Nephron progenitor cell (in vitro differentiated cells): Measurements from ENCODE around the gene CLEC4M.
"Not testable (repeated sequence)": the region's sequence is repeated elsewhere in the genome, so short reads cannot be mapped to it uniquely, and the experiment has no call there.

ENCODE experiments used
- DNase-seq: peaks from one replicate; pipeline ENCODE4 v3.0.0; 2021
- H3K27ac Mint-ChIP-seq: 2 replicates; pipeline ENCODE4 v1.8.0; 2021; ENCODE audit warnings: mild to moderate bottlenecking, moderate library complexity, mixed read lengths
- H3K27me3 Mint-ChIP-seq: 2 replicates; pipeline ENCODE4 v1.8.0; 2021; ENCODE audit warnings: mild to moderate bottlenecking, low read depth, mixed read lengths; ENCODE audit not compliant: poor library complexity
- H3K36me3 Mint-ChIP-seq: 2 replicates; pipeline ENCODE4 v1.8.0; 2021; ENCODE audit warnings: low read depth, mixed read lengths
- H3K4me1 Mint-ChIP-seq: 2 replicates; pipeline ENCODE4 v1.8.0; 2021; ENCODE audit warnings: mixed read lengths
- H3K4me3 Mint-ChIP-seq: 2 replicates; pipeline ENCODE4 v1.8.0; 2021; ENCODE audit warnings: mild to moderate bottlenecking, moderate library complexity, mixed read lengths
- H3K9me3 Mint-ChIP-seq: 2 replicates; pipeline ENCODE4 v1.8.0; 2021; ENCODE audit warnings: mild to moderate bottlenecking, moderate library complexity, mixed read lengths
- CTCF ChIP-seq: fragments of 200-600 bp; sonication (generic); IDR thresholded peaks from 2 replicates; pipeline ENCODE4 v1.5.0; 2021; ENCODE audit warnings: antibody characterized with exemption

CLEC4M gene

GRCh38 chr19:7743425-7743841, 19.6 kb upstream of the CLEC4M start:
- H3K36me3 Mint-ChIP-seq: no peaks in the 10 kb centered on the region
- DNase-seq: no peak
- H3K4me1 Mint-ChIP-seq: peaks cover 8% of the 10 kb centered on the region
- no peak overlapping the region for H3K4me3 Mint-ChIP-seq
- H3K27ac Mint-ChIP-seq: no peak overlapping the region
- peaks cover 62% of the 10 kb centered on the region for H3K27me3 Mint-ChIP-seq
- no peak for TF ChIP-seq CTCF
- peaks cover 5% of the 10 kb centered on the region for H3K9me3 Mint-ChIP-seq

- Mint-ChIP-seq H3K27ac (no peak overlapping the region), H3K36me3 (no peaks in the 10 kb centered on the region), H3K4me3 (no peak overlapping the region), H3K4me1 (peaks cover 8% of the 10 kb centered on the region), H3K27me3 (peaks cover 57% of the 10 kb centered on the region), H3K9me3 (peaks cover 9% of the 10 kb centered on the region)
- no peak for TF ChIP-seq CTCF
- no peak for DNase-seq
Measured at GRCh38 chr19:7744199-7744786, 18.8 kb upstream of the CLEC4M start.

GRCh38 chr19:7744871-7745650, 18.0 kb upstream of the CLEC4M start:
- TF ChIP-seq CTCF: no peak
- no peak overlapping the region for H3K27ac Mint-ChIP-seq
- peaks cover 9% of the 10 kb centered on the region for H3K9me3 Mint-ChIP-seq
- peaks cover 54% of the 10 kb centered on the region for H3K27me3 Mint-ChIP-seq
- H3K4me1 Mint-ChIP-seq: peaks cover 8% of the 10 kb centered on the region
- H3K4me3 Mint-ChIP-seq: no peak overlapping the region
- H3K36me3 Mint-ChIP-seq: no peaks in the 10 kb centered on the region
- no peak for DNase-seq

GRCh38 chr19:7746306-7746705, 16.7 kb upstream of the CLEC4M start:
- H3K27ac Mint-ChIP-seq, H3K4me1 Mint-ChIP-seq, H3K4me3 Mint-ChIP-seq, DNase-seq, H3K36me3 Mint-ChIP-seq: not testable (repeated sequence)
- peaks cover 13% of the 10 kb centered on the region for H3K9me3 Mint-ChIP-seq
- H3K27me3 Mint-ChIP-seq: peaks cover 50% of the 10 kb centered on the region

GRCh38 chr19:7746903-7747884, 15.8 kb upstream of the CLEC4M start, which contains the start of gene CD209:
TSS of gene CD209 (minus strand) at chr19:7747534. CDS start at chr19:7747511, 23 bp downstream.
- Mint-ChIP-seq H3K36me3 (no peaks in the 10 kb centered on the region), H3K9me3 (peaks cover 13% of the 10 kb centered on the region), H3K27ac (peak within 1 kb of the TSS; percentile 72), H3K27me3 (peaks cover 49% of the 10 kb centered on the region), H3K4me3 (no peak within 1 kb of the TSS), H3K4me1 (peaks cover 8% of the 10 kb centered on the region)
- TF ChIP-seq CTCF: no peak
- DNase-seq: no peak

- Mint-ChIP-seq H3K36me3 (no peaks in the 10 kb centered on the region), H3K27ac (no peak overlapping the region), H3K4me1 (peaks cover 8% of the 10 kb centered on the region), H3K9me3 (peaks cover 16% of the 10 kb centered on the region), H3K4me3 (no peak overlapping the region), H3K27me3 (peaks cover 46% of the 10 kb centered on the region)
- DNase-seq: no peak
- no peak for TF ChIP-seq CTCF
Measured at GRCh38 chr19:7748171-7748570, 14.9 kb upstream of the CLEC4M start.
